ENCODE data around the gene P4HA2.

Gene P4HA2

DNA sequence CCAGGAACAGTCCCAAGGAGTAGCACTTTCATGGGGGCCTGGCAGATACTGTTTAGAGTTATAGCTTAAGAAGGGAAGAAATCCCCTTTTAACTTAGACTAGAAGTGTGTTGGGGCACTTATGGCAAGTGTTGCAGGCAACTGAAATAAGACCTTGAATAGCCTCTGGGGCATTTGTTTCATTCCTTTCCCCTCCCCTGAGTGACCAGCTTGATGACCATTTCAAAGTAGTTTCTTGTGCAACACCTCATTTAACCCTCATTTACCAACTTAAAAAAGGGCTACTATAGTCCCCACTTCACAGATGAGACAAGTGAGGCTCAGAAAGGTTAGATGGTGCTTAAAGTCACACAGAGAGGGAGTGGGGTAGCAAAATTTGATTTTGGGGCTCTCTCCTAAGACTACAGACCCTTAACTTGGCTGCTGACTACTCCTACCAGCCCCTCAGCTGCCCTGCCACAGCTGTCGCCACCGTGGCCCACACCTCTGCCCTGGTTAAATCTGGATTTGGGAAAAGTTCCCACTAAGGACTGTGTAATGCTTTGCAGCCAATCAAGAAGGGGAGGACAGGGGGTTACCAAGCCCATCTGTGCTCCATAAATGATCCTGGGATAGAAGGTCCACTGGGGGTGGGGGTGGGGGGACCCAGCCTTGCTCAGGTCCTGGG, 35.4 kb upstream of the P4HA2 start:
- TF ChIP-seq, protein P1, sequence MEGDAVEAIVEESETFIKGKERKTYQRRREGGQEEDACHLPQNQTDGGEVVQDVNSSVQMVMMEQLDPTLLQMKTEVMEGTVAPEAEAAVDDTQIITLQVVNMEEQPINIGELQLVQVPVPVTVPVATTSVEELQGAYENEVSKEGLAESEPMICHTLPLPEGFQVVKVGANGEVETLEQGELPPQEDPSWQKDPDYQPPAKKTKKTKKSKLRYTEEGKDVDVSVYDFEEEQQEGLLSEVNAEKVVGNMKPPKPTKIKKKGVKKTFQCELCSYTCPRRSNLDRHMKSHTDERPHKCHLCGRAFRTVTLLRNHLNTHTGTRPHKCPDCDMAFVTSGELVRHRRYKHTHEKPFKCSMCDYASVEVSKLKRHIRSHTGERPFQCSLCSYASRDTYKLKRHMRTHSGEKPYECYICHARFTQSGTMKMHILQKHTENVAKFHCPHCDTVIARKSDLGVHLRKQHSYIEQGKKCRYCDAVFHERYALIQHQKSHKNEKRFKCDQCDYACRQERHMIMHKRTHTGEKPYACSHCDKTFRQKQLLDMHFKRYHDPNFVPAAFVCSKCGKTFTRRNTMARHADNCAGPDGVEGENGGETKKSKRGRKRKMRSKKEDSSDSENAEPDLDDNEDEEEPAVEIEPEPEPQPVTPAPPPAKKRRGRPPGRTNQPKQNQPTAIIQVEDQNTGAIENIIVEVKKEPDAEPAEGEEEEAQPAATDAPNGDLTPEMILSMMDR (IDR thresholded peaks at IDR 0.05; ENCODE audit: insufficient read depth, low read length, poor library complexity, severe bottlenecking) = no peak
- TF ChIP-seq EZH2phosphoT487 (conservative IDR thresholded peaks at IDR 0.05; ENCODE audit: low read length) = no peak
- H2AFZ ChIP-seq (ENCODE audit: low read depth, low read length, severe bottlenecking) = no peak overlapping the region
- H4K20me1 ChIP-seq (ENCODE audit: low read depth, low read length) = no peaks in the 10 kb centered on the region
- H3K9ac ChIP-seq (ENCODE audit: low read length) = no peak overlapping the region
- no peak overlapping the region for H3K4me3 ChIP-seq (ENCODE audit: insufficient read depth, low read length, poor library complexity, severe bottlenecking)
- no peaks in the 10 kb centered on the region for H3K36me3 ChIP-seq (ENCODE audit: low read length)
- no peaks in the 10 kb centered on the region for H3K9me3 ChIP-seq (ENCODE audit: insufficient read depth, low read length)
- no peaks in the 10 kb centered on the region for H3K9me2 ChIP-seq (replicated peaks; ENCODE audit: insufficient read depth, low read length)
- no peak overlapping the region for H3K4me2 ChIP-seq (ENCODE audit: low read depth, low read length, poor library complexity, severe bottlenecking)
- H3K27me3 ChIP-seq (ENCODE audit: low read length) = no peaks in the 10 kb centered on the region
- H3K79me2 ChIP-seq (ENCODE audit: insufficient read depth, low read length) = no peaks in the 10 kb centered on the region
- no peaks in the 10 kb centered on the region for H3F3A ChIP-seq (ENCODE audit: insufficient read depth)
- no peak overlapping the region for H3K27ac ChIP-seq (ENCODE audit: low read depth, low read length)

DNA sequence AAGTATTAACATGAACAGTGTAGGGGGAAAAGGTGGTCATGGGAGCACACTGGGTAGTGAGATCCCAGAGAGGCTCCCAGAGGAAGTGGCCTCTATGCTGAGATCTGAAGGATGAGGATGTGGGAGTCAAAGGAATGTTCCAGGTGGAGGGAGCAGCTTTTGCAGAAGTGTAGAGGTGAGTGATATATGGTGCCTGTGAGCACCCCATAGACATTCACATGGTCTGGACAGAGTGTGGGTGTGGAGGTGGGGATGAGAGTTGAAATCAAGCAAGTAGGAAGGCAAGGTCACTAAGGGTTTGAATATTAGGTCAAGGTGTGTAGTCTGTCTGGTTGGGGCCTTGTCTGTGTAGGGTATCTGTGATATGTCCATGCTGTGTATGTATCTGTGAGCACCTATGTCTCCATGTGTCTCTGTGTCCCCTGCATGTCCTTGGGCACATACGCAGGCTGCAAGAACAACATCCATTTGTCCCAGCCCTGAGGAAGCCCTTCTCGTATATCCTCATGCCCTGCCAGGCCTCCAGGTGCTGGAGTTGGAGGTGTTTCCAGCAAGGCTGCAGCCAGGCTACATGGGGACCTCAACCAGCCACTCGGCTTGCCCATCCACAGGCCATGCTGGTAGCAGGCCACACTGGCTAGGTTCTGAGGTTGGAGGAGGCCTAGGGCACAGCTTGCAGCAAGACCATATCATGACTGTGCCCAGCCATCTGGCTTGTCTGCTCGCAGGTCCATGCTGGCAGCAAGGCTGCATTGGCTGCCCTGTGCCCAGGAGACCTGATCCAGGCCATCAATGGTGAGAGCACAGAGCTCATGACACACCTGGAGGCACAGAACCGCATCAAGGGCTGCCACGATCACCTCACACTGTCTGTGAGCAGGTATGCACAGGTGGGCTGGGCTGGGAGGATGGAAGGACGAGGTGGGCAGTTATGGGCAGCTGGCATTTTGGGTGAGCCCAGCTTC, 34.5 kb upstream of the P4HA2 start:
- H4K20me1 ChIP-seq (ENCODE audit: low read depth, low read length) = no peaks in the 10 kb centered on the region
- H3K9me3 ChIP-seq (ENCODE audit: insufficient read depth, low read length) = no peaks in the 10 kb centered on the region
- H3K9ac ChIP-seq (ENCODE audit: low read length) = no peak overlapping the region
- H2AFZ ChIP-seq (ENCODE audit: low read depth, low read length, severe bottlenecking) = no peak overlapping the region
- TF ChIP-seq, protein P1 (IDR thresholded peaks at IDR 0.05; ENCODE audit: insufficient read depth, low read length, poor library complexity, severe bottlenecking) = no peak
- no peak for TF ChIP-seq EZH2phosphoT487 (conservative IDR thresholded peaks at IDR 0.05; ENCODE audit: low read length)
- no peaks in the 10 kb centered on the region for H3K36me3 ChIP-seq (ENCODE audit: low read length)
- no peak overlapping the region for H3K4me2 ChIP-seq (ENCODE audit: low read depth, low read length, poor library complexity, severe bottlenecking)
- H3K9me2 ChIP-seq (replicated peaks; ENCODE audit: insufficient read depth, low read length) = no peaks in the 10 kb centered on the region
- no peak overlapping the region for H3K4me3 ChIP-seq (ENCODE audit: insufficient read depth, low read length, poor library complexity, severe bottlenecking)
- H3K79me2 ChIP-seq (ENCODE audit: insufficient read depth, low read length) = no peaks in the 10 kb centered on the region
- no peak overlapping the region for H3K27ac ChIP-seq (ENCODE audit: low read depth, low read length)
- no peaks in the 10 kb centered on the region for H3F3A ChIP-seq (ENCODE audit: insufficient read depth)
- no peaks in the 10 kb centered on the region for H3K27me3 ChIP-seq (ENCODE audit: low read length)

DNA sequence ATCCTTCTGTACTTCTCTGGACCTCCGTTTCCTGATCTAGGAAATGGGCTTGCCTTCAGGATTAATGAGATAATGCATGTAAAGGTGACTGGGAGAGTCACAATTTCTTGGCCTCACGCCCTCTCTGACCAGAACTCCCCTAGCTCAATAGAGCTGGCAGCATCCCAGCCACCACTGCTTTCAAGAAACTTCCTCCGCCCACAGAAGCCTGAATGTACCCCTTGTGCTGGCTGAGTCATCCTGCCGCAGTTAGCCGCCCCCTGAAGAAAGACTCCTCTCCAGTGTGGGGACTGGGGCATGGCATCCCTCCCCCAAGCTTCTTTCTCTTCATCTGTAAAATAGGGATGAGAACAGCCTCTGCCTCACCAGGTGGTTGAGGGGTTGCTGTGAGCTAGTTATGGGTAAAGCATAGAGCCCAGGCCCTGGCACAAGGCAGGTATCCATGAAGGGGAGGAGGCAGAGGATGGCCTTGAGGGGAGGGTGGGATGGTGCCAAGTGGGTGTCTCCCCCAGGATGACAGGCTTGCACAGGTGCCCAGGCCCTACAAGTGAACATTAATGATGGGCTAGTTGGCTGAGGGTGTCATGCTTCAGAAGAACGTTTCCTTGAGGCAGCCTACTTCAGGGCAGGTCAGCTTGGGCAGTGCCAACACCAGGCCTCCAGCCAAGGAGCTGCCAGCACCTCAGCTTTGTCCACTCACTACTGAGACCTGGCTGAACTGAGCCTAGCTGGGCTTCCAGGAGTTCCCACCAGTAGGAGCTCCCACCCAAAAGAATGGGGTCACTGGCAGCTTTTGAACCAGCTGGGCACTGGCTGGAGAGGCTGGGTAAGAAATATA, 33.3 kb upstream of the P4HA2 start:
- H3K9ac ChIP-seq (ENCODE audit: low read length) = no peak overlapping the region
- no peak overlapping the region for H2AFZ ChIP-seq (ENCODE audit: low read depth, low read length, severe bottlenecking)
- no peaks in the 10 kb centered on the region for H3K27me3 ChIP-seq (ENCODE audit: low read length)
- H3F3A ChIP-seq (ENCODE audit: insufficient read depth) = no peaks in the 10 kb centered on the region
- H3K79me2 ChIP-seq (ENCODE audit: insufficient read depth, low read length) = no peaks in the 10 kb centered on the region
- H3K4me3 ChIP-seq (ENCODE audit: insufficient read depth, low read length, poor library complexity, severe bottlenecking) = no peak overlapping the region
- TF ChIP-seq EZH2phosphoT487 (conservative IDR thresholded peaks at IDR 0.05; ENCODE audit: low read length) = no peak
- TF ChIP-seq, protein P1 (IDR thresholded peaks at IDR 0.05; ENCODE audit: insufficient read depth, low read length, poor library complexity, severe bottlenecking) = no peak
- no peak overlapping the region for H3K4me2 ChIP-seq (ENCODE audit: low read depth, low read length, poor library complexity, severe bottlenecking)
- H3K9me3 ChIP-seq (ENCODE audit: insufficient read depth, low read length) = no peaks in the 10 kb centered on the region
- H3K36me3 ChIP-seq (ENCODE audit: low read length) = no peaks in the 10 kb centered on the region
- no peaks in the 10 kb centered on the region for H3K9me2 ChIP-seq (replicated peaks; ENCODE audit: insufficient read depth, low read length)
- H3K27ac ChIP-seq (ENCODE audit: low read depth, low read length) = no peak overlapping the region
- no peaks in the 10 kb centered on the region for H4K20me1 ChIP-seq (ENCODE audit: low read depth, low read length)
